ENCODE measurements around the gene RRAGC.

DNA sequence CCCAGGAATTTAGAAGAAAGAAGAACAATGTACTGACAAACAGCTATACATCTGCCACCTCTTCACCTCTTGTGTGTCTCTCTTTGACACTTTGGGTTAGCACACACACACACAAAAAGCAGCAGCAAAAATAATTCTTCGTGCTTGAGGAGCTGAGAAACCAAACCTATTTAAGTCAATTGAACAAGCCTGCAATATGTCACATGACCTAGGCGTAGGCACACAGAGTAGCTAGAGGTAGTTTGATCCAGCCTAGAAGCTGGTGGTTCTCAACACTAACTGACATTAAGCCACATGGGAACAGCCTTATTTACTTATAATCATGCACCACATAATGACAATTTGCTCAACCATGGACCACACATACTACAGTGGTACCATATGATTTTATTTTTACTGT is 32.3 kb downstream of the RRAGC start:
- TF ChIP-seq SIN3A (IDR thresholded peaks at IDR 0.05; ENCODE audit: borderline replicate concordance, insufficient read depth, low read length) = no peak
- no peak for TF ChIP-seq POLR2AphosphoS5 (IDR thresholded peaks at IDR 0.05; ENCODE audit: low read depth, low read length)
- no peak for TF ChIP-seq FOXP2 (optimal IDR thresholded peaks at IDR 0.05; ENCODE audit: borderline replicate concordance, extremely low read depth, extremely low read length, insufficient read depth)
- TF ChIP-seq, protein P1, sequence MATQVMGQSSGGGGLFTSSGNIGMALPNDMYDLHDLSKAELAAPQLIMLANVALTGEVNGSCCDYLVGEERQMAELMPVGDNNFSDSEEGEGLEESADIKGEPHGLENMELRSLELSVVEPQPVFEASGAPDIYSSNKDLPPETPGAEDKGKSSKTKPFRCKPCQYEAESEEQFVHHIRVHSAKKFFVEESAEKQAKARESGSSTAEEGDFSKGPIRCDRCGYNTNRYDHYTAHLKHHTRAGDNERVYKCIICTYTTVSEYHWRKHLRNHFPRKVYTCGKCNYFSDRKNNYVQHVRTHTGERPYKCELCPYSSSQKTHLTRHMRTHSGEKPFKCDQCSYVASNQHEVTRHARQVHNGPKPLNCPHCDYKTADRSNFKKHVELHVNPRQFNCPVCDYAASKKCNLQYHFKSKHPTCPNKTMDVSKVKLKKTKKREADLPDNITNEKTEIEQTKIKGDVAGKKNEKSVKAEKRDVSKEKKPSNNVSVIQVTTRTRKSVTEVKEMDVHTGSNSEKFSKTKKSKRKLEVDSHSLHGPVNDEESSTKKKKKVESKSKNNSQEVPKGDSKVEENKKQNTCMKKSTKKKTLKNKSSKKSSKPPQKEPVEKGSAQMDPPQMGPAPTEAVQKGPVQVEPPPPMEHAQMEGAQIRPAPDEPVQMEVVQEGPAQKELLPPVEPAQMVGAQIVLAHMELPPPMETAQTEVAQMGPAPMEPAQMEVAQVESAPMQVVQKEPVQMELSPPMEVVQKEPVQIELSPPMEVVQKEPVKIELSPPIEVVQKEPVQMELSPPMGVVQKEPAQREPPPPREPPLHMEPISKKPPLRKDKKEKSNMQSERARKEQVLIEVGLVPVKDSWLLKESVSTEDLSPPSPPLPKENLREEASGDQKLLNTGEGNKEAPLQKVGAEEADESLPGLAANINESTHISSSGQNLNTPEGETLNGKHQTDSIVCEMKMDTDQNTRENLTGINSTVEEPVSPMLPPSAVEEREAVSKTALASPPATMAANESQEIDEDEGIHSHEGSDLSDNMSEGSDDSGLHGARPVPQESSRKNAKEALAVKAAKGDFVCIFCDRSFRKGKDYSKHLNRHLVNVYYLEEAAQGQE (IDR thresholded peaks at IDR 0.05; ENCODE audit: insufficient read depth in 1 of 2, low read depth in 2 of 2, low read length in 2 of 2) = no peak

All from PFSK-1 (cell line).